DOHH2 (cell line): ENCODE measurements around the gene SAMHD1.

Experiments
- EZH2phosphoT487 ChIP-seq: fragments of 200-600 bp; sonication (generic); IDR thresholded peaks from 2 replicates; pipeline ENCODE4 v1.6.1; 2017; ENCODE audit warnings: borderline replicate concordance, mild to moderate bottlenecking, antibody characterized with exemption, low read length, moderate library complexity, mixed read lengths
- TF ChIP-seq, protein P1 (sequence below): fragments of 200-600 bp; sonication (generic); IDR thresholded peaks from one replicate; pipeline ENCODE4 v1.5.1; 2014; ENCODE audit warnings: antibody characterized with exemption, mild to moderate bottlenecking, low read depth, low read length; ENCODE audit not compliant: poor library complexity, severe bottlenecking

DNA sequence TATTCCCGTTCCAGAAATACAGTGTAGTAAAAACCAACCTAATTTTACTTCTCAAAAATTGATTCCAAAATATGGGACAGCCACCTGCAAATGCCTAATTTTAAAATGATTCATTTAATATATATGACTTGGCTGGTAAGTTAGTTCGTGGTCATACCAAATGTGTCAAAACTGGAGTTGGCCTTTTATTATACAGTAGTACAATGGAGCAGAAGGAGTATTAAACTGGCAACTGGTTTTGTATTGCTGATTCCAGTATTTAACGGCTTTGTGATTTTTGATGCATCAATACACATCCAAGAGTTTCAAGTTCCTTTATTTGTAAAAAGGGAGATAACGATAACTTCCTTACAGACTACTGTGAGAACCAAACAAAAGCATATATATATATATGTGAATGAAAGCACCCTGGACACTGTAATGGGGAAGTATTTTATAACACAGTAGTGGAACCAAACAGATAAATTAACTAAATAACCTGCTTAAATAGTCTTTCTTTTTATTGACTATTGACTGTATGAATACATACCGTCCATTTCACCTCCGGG, 24.8 kb downstream of the SAMHD1 start:
- TF ChIP-seq, protein P1, sequence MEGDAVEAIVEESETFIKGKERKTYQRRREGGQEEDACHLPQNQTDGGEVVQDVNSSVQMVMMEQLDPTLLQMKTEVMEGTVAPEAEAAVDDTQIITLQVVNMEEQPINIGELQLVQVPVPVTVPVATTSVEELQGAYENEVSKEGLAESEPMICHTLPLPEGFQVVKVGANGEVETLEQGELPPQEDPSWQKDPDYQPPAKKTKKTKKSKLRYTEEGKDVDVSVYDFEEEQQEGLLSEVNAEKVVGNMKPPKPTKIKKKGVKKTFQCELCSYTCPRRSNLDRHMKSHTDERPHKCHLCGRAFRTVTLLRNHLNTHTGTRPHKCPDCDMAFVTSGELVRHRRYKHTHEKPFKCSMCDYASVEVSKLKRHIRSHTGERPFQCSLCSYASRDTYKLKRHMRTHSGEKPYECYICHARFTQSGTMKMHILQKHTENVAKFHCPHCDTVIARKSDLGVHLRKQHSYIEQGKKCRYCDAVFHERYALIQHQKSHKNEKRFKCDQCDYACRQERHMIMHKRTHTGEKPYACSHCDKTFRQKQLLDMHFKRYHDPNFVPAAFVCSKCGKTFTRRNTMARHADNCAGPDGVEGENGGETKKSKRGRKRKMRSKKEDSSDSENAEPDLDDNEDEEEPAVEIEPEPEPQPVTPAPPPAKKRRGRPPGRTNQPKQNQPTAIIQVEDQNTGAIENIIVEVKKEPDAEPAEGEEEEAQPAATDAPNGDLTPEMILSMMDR, result no peak
- no peak for TF ChIP-seq EZH2phosphoT487
